ENCODE results near the gene DVL1.

DVL1 gene

GRCh38 chr1:1355416-1355815, 6.2 kb upstream of the DVL1 start:
- no peak for DNase-seq

GRCh38 chr1:1354271-1355247, 5.3 kb upstream of the DVL1 start:
- no peak for DNase-seq

- DNase-seq, result no peak
Observed at GRCh38 chr1:1353389-1354151, 4.4 kb upstream of the DVL1 start.

- DNase-seq, result no peak
Observed at GRCh38 chr1:1352786-1353388, 3.7 kb upstream of the DVL1 start.

GRCh38 chr1:1351511-1352427, 2.6 kb upstream of the DVL1 start:
- no peak for DNase-seq

DNA sequence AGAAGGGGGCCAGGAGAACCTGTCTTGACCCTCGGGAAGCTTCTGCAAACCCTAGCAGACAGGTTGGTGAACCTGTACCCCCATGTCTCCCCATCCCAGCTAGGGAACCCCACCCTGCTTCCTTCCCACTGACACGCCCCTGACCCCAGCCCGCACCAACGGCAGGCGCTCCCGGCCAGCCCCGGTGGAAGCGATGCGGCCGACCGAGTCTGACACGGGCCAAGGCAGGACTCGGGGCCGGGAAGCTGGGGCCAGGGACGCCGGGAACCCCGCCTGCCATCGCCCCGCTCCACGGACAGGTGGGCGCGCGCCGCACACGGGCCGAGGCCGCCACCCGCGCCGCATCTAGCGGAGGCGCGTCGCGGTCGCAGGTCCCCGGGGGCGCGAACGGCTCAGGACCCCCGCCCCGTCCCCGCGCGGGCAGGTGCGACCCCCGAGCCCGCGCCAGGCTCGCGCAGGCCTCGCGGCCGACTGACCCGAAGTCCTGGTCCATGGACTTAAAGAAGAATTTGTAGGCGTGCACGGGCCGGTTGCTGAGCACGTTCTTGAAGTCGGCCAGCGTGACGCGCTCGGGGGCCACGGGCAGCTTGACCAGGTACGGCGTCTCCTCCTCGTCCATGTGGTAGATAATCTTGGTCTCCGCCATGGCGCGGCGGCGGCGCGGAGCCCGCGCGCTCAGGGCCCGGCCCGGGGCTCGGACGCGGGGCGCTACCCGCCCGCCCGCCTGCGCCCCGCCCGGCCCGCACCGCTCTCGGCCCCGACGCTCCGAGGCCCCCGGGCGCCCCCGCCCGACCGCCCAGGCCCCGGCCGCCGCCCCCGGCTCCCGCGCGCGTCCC, 580 bp downstream of the DVL1 start:
- DNase-seq, result no peak

- no peak for DNase-seq
Observed at GRCh38 chr1:1347663-1348419, 1.4 kb downstream of the DVL1 start.

DNA sequence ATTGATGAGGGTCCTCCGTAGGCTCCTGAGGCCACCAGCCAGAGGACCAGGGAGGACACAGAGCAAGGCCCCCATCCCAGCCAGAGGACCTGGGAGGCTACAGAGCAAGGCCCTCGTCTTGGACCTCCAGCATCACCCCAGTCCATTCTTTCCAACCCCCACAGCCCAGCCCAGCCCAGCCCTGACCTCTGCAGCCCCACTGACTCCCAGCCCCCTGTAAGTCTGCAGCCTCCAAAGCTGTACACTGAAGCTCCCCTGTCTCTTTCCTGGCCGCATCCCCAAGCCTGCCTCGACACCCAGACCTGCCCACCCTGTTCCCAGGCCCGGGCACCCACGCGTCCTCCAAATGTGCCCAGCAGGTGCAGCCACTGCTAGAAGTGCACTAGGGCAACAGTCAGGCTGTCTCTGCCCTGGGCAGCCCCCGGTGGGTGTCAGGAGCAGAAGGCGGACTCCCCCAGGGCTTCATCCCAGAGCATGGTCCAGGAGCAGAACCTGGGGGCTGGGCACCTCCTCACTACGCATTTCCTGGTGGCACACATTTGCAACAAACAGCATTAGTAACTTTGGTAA, 2.1 kb downstream of the DVL1 start:
- no peak for DNase-seq

GRCh38 chr1:1346501-1346890, 2.7 kb downstream of the DVL1 start:
- DNase-seq, result no peak

DNA sequence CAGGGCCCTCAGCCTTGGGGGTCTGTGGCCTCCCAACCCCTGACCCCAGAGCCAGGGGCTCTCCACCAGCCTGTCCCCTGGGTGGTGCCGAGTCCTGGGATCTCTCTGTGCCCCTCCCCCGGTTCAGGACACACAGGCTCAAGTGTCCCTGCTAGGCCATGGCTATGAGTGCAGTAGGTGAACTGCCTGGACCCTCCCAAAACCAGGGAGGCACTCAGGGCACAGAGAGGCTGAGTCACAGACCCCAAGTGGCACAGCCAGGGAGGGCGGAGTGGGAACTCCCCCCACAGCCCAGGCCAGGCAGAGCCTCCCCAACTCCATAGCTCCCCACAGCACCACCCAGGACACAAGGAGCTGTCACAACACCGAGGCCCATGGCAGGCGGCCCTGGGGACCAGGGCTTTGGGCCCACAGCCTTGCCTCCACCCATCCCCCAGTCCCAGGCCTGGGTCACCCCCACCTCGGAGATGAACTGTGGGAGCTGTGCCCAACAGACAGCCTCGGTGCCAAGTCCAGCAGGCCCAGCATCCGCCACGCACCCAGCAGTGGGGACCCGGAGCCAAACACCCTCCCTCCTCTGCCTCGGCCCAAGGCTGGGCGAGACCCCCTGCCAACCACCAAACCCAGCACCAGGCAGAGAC, 3.2 kb downstream of the DVL1 start:
- no peak for DNase-seq

- DNase-seq, result no peak
Observed at GRCh38 chr1:1345384-1345783, 3.8 kb downstream of the DVL1 start.

DNA sequence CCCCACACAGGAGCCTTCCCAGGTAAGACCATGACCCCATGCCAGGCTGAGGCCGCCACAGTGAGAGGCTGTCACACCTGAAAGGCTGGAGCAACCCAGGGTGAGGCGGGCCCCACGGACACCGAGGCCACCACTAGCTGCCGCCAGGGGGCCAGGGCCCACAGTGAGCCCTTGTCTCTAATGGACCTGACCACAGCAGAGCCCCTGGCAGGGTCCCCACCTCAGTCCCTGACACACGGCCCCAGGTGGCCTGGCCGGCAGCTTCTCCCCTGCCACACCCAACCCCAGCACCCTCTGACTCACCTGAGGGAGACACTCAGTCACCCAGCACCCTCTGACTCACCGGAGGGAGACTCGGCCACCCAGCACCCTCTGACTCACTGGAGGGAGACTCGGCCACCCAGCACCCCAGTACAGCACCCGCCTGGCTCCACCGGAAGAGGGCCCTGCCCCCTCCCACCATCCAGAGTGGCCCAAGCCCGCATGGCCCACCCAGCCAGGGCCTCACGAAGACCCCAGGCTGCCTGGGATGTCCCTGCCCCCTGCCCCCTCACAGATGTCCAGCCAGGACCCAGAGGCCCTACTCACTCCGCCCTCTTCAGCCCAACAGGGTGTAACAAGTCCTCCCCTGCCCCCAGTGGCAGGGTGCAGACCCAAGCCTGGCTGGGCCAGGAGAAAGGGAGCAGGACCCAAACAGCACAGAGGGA, 4.4 kb downstream of the DVL1 start:
- no peak for DNase-seq

DNA sequence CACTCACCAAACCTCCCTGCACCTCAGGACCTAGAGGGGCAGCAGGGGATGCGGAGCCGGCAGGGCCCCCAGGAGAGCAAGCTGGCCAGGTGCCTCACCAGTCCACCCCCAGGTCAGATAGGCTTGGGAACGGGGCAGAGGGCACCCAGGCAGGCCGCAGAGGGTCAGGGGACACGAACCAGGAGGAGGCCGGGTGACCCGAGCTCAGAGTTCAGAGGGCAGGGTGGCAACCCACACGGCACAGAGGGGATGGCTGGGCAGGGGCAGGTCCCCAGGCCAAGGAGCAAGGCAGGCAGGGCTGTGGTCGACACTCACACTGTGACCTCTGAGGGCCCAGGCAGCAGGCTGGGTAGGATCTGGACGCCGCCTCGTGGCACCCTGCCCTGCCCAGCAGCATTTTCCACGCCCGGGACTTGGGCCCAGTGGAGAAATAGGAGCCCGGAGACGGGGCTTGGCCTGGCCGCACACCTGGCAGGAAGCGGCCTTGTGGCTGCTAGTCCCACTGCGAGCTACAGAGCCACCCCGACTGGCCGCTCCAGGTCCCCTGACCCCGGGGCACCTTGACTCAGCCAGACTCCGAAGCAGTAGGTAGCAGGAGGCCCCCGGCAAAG, 5.3 kb downstream of the DVL1 start:
- no peak for DNase-seq

DNA sequence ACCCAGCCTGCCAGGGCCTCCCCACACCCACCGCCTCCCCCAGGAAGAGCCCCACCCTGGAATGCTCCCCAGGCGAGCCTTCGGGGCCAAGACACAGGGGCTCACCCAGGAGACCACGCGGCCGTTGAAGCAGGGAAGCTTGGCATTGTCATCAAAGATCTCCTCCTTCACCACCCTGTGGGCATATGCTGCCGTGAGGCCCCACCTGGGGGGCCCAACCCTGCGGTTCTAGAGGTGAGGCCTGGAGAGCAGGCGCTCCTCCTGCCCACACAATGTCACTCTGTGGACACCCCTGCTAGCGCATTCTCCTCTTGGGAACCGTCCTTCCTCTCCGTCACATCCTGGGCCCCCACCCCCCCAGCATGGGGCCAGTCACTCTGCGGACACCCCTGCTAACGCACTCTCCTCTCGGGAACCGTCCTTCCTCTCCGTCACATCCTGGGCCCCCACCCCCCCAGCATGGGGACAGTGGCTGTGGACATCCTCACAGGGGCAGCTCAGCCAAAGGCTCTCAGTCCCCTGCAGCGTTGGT, 6.6 kb downstream of the DVL1 start:
- no peak for DNase-seq

DNA sequence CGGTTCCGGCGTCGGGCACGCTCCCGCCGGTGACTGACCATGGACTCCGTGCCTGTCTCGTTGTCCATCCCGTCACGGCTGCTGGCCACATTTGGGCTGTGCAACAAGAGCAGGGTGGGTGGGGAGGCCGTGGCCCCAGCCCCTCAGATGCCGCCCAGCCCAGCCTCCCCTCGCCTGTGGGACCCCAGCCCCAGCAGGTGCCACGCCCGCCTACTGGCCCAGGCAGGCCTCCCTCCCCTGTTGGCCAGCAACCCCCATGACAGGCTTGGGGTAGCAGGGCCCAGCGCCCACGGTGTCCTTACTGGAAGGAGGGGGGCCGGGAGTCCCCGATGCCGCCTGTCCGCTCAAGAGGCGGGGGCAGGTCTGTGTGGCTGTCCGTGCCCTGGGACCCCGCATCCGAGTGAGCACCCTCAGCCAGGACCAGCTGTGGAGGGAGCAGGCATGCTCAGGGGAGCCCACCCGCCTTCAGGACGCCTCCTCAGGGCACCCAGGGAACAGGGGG, 7.1 kb downstream of the DVL1 start:
- DNase-seq, result no peak

GRCh38 chr1:1341549-1342021, 7.6 kb downstream of the DVL1 start:
- no peak for DNase-seq

DNA sequence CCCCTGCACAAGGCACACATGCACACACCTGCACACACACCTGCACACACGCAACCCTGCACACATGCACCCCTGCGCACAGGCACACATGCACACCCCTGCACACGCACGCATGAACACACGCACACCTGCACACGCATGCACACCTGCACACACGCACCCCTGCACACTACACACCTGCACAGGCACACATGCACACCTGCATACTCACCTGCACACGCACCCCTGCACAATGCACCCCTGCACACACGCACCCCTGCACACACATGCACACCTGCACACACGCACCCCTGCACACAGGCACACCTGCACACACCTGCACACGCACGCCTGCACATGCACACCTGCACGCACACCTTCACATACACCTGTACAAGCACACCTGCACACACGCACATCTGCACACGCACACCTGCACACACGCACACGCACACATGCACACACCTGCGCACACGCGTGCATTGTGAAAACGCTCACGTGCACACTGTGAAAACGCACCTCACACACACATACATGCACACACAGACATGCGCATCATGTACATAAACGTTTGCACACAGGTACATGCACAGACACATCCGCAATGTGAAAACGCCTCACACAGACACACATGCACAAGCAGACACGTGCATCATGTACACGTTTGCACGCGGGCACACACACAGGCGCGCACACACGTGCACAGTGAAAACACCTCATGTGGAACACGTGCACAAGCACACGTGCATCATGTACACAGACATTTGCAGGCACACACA, 8.2 kb downstream of the DVL1 start:
- no peak for DNase-seq

Data from MV-4-11 (cell line).